ENCODE results near the gene EIF4EBP2. TPM values are rescaled to one million over a fixed set of nuclear protein-coding genes. Genes with fewer than 3 reads are reported as not detected.

Gene EIF4EBP2
- total and polyA plus RNA-seq, 12 donors: 17.3 to 128 (median 78.3) TPM

DNA sequence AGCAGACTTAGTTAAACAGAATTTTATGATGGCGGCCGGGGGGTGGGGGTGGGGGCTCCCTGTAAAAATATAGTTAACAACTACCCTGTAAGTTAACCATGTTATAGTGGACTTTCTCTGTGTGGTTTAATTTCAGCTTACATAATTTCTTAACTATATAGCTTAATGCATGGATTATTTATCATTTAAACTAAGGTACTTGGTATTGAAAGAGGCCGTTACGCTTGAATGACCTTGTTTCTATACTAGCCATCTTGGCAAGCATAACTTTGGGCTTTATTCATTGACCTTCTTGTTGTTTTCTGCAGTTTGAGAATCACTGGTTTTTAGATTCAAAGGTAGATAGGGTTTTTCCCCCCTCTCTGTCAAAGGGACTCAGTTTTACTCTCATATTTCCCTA lies 8.4 kb downstream of the EIF4EBP2 start:
- peak overlapping the region in 1 of 10 donors; percentile 20 for H3K27ac ChIP-seq
- intact Hi-C loops (cut with DNase I): no loop called here
- ATAC-seq: no peak
- no peaks in the 10 kb centered on the region for H3K27me3 ChIP-seq
- DNase-seq: no peak
- WGBS, 2 donors: 86 to 93% methylated on average over 4 of the region's 4 CpGs
- TF ChIP-seq CTCF (IDR thresholded peaks at IDR 0.05): no peak
- no peak overlapping the region for H3K4me3 ChIP-seq
- peaks cover 15 to 66% (median 58%) of the 10 kb centered on the region in 9 donors for H3K4me1 ChIP-seq
- H3K36me3 ChIP-seq: peaks cover 0 to 28% (median 0%) of the 10 kb centered on the region in 9 donors
- H3K9me3 ChIP-seq: no peaks in the 10 kb centered on the region

- no peak overlapping the region for H3K4me3 ChIP-seq
- WGBS, 2 donors: 97 to 98% methylated on average over 1 of the region's 1 CpG
- no peak for DNase-seq
- H3K9me3 ChIP-seq: no peaks in the 10 kb centered on the region
- no peaks in the 10 kb centered on the region for H3K27me3 ChIP-seq
- peaks cover 2 to 26% (median 13%) of the 10 kb centered on the region in 9 donors for H3K4me1 ChIP-seq
- intact Hi-C loops (cut with DNase I): no loop called here
- H3K36me3 ChIP-seq: peaks cover 0 to 42% (median 21%) of the 10 kb centered on the region in 9 donors
- TF ChIP-seq CTCF (IDR thresholded peaks at IDR 0.05): no peak
- no peak overlapping the region for H3K27ac ChIP-seq
- ATAC-seq: no peak
Observed at GRCh38 chr10:70417568-70417967, 13.6 kb downstream of the EIF4EBP2 start.

GRCh38 chr10:70418229-70418628 lies 14.3 kb downstream of the EIF4EBP2 start:
- no peak overlapping the region for H3K27ac ChIP-seq
- peak in 2 of 8 donors; percentile 38 to 47 for ATAC-seq
- peaks cover 0 to 25% (median 13%) of the 10 kb centered on the region in 9 donors for H3K4me1 ChIP-seq
- intact Hi-C loops (cut with DNase I): no loop called here
- no peaks in the 10 kb centered on the region for H3K9me3 ChIP-seq
- no peak for TF ChIP-seq CTCF (IDR thresholded peaks at IDR 0.05)
- H3K36me3 ChIP-seq: peaks cover 0 to 48% (median 25%) of the 10 kb centered on the region in 9 donors
- 80 to 97% methylated on average over 1 of the region's 1 CpG for WGBS, 2 donors
- no peak for DNase-seq
- no peak overlapping the region for H3K4me3 ChIP-seq
- no peaks in the 10 kb centered on the region for H3K27me3 ChIP-seq

DNA sequence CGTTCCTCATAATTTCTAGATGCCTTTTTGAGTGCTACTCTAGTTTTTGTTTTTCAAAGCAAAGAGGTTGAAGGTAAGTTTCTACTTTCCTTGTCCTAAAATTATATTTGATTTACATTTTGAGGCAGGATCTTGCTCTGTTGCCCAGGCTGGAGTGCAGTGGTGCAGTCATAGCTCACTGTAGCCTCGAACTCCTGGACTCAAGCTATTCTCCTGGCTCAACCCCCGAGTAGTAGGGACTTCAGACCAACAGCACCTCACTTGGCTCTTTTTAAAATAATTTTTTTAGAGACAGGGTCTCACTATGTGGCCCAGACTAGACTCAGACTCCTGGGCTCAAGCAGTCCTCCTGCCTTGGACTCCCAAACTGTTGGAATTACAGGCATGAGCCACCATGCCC lies 14.8 kb downstream of the EIF4EBP2 start:
- DNase-seq (no peak), ATAC-seq (no peak)
- 97% methylated on average over 3 of the region's 3 CpGs for WGBS, 2 donors
- H3K27me3 ChIP-seq: no peaks in the 10 kb centered on the region
- no peak for TF ChIP-seq CTCF (IDR thresholded peaks at IDR 0.05)
- no peaks in the 10 kb centered on the region for H3K9me3 ChIP-seq
- intact Hi-C loops (cut with DNase I): no loop called here
- peaks cover 0 to 28% (median 16%) of the 10 kb centered on the region in 9 donors for H3K4me1 ChIP-seq
- H3K36me3 ChIP-seq: peaks cover 0 to 53% (median 28%) of the 10 kb centered on the region in 9 donors
- no peak overlapping the region for H3K27ac ChIP-seq
- no peak overlapping the region for H3K4me3 ChIP-seq

Data from heart right ventricle (tissue), 16 donors.